WTC11 (cell line): ENCODE measurements around the gene TFDP1.

Experiments
- ATF1 ChIP-seq: sonication (generic); formaldehyde crosslinking; IDR thresholded peaks from 2 replicates; pipeline ENCODE4 v1.8.1; 2023; ENCODE audit warnings: mild to moderate bottlenecking, moderate library complexity, missing genetic modification reagents
- CTCF ChIP-seq: fragments of 200-600 bp; IDR thresholded peaks from 2 replicates; pipeline ENCODE4 v1.8.0; 2022; ENCODE audit warnings: antibody characterized with exemption
- SP1 ChIP-seq: sonication (generic); formaldehyde crosslinking; conservative IDR thresholded peaks from 2 replicates; pipeline ENCODE4 v1.8.1; 2022; ENCODE audit warnings: missing genetic modification reagents
- USF2 ChIP-seq: sonication (generic); formaldehyde crosslinking; IDR thresholded peaks from 2 replicates; pipeline ENCODE4 v1.8.1; 2023; ENCODE audit warnings: mild to moderate bottlenecking, missing genetic modification reagents, moderate library complexity
- ZNF232 ChIP-seq: sonication (generic); formaldehyde crosslinking; IDR thresholded peaks from 2 replicates; pipeline ENCODE4 v1.8.0; 2022; ENCODE audit warnings: mild to moderate bottlenecking, missing genetic modification reagents
- ZNF416 ChIP-seq: fragments of 250-450 bp; sonication (Bioruptor Pico); IDR thresholded peaks from 2 replicates; pipeline ENCODE4 v1.9.0; 2021; ENCODE audit warnings: mild to moderate bottlenecking, inconsistent platforms
- TF ChIP-seq, protein P1 (sequence below): sonication (generic); formaldehyde crosslinking; IDR thresholded peaks from 2 replicates; pipeline ENCODE4 v1.8.0; 2022; ENCODE audit warnings: mild to moderate bottlenecking, missing genetic modification reagents
- TF ChIP-seq, protein P2 (sequence below): sonication (generic); formaldehyde crosslinking; IDR thresholded peaks from 2 replicates; pipeline ENCODE4 v1.8.1; 2022; ENCODE audit warnings: low read depth, mild to moderate bottlenecking, moderate library complexity, missing genetic modification reagents, borderline replicate concordance
- TF ChIP-seq, protein P3 (sequence below): fragments of 250-450 bp; sonication (Bioruptor Pico); IDR thresholded peaks from 2 replicates; pipeline ENCODE4 v2.1.2; 2022; ENCODE audit warnings: mild to moderate bottlenecking, moderate library complexity

DNA sequence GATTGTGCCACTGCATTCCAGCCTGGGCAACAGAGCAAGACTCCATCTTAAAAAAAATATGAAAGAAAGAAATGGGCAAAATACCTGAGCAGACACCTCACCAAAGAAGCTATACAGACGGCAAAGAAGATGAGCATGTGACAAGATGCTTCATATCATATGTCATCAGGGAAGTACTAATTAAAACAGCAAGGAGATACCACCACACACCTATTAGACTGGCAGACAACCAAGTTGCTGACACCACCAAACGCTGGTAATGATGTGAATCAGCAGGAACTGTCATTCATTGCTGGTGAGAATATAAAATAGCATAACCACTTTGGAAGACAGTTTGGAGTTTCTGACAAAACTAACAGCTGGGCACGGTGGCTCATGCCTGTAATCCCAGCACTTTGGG is 11.5 kb upstream of the TFDP1 start:
- no peak for TF ChIP-seq CTCF
- TF ChIP-seq, protein P1, sequence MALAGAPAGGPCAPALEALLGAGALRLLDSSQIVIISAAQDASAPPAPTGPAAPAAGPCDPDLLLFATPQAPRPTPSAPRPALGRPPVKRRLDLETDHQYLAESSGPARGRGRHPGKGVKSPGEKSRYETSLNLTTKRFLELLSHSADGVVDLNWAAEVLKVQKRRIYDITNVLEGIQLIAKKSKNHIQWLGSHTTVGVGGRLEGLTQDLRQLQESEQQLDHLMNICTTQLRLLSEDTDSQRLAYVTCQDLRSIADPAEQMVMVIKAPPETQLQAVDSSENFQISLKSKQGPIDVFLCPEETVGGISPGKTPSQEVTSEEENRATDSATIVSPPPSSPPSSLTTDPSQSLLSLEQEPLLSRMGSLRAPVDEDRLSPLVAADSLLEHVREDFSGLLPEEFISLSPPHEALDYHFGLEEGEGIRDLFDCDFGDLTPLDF (CRISPR knock-in tag): no peak
- no peak for TF ChIP-seq SP1 (CRISPR knock-in tag)
- TF ChIP-seq ATF1 (CRISPR knock-in tag): no peak
- TF ChIP-seq, protein P2, sequence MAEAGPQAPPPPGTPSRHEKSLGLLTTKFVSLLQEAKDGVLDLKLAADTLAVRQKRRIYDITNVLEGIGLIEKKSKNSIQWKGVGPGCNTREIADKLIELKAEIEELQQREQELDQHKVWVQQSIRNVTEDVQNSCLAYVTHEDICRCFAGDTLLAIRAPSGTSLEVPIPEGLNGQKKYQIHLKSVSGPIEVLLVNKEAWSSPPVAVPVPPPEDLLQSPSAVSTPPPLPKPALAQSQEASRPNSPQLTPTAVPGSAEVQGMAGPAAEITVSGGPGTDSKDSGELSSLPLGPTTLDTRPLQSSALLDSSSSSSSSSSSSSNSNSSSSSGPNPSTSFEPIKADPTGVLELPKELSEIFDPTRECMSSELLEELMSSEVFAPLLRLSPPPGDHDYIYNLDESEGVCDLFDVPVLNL (CRISPR knock-in tag): no peak
- no peak for TF ChIP-seq ZNF232 (CRISPR knock-in tag)
- TF ChIP-seq, protein P3, sequence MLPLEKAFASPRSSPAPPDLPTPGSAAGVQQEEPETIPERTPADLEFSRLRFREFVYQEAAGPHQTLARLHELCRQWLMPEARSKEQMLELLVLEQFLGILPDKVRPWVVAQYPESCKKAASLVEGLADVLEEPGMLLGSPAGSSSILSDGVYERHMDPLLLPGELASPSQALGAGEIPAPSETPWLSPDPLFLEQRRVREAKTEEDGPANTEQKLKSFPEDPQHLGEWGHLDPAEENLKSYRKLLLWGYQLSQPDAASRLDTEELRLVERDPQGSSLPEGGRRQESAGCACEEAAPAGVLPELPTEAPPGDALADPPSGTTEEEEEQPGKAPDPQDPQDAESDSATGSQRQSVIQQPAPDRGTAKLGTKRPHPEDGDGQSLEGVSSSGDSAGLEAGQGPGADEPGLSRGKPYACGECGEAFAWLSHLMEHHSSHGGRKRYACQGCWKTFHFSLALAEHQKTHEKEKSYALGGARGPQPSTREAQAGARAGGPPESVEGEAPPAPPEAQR: no peak
- TF ChIP-seq USF2: no peak
- no peak for TF ChIP-seq ZNF416 (CRISPR knock-in tag)
